ENCODE data around the gene RALGAPA2.

The RALGAPA2 gene

DNA sequence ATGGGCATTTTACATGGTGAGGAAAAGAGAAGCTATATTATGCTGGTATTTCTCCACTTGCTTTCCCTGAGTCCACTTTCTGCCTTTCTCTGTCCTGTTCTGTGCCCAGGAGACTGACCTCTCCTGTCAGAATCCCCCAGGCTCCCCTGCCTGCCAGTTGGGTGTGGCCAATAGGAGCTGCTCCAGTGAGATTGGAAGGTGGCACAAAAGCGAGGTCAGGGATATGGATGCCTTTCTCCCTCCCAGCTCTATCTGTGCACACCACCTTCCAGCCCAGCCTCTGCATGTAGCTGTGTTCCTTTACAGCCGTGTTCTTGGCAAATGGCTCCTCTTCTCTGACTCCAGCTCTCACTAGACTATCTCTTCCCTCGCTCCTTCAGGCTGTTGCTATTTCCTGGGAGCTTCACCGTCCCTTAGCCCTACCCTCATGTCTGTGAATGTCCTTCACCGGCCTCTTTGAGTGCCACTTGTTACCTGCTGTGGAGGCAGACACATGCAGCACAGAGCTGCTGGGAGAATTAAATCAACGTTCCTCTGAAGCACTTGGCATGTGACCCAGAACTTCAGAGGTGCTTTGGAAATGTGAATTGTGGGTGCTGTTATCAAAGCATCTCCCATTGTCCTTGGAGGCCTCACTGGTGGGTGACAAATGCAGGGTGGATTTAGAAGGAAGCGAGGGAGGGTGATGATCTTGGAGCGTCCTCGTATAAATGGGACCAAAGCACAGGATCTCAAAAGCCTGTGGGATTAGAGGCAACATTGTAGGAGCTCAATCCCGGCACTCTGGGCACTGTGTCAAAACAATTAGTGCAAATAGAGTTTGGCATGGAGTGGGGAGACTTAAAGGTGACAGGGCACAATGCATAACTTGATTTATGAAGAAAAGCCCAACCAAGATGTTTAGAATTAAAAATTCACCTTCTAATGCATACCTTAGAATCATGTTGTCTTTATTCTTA lies 28.9 kb upstream of the RALGAPA2 start:
- H3K27ac ChIP-seq (ENCODE audit: low read depth, low read length), result no peak overlapping the region
- H3K4me1 ChIP-seq (ENCODE audit: insufficient read depth, low read length), result peaks cover 12% of the 10 kb centered on the region
- no peaks in the 10 kb centered on the region for H3K27me3 ChIP-seq (ENCODE audit: control insufficient read depth in 1 of 2, insufficient read depth in 2 of 2, low read length in 2 of 2)
- H3K9me3 ChIP-seq (ENCODE audit: low read length), result no peaks in the 10 kb centered on the region
- H3K4me3 ChIP-seq (ENCODE audit: low read depth in 1 of 2, low read length in 2 of 2), result no peak overlapping the region
- no peak overlapping the region for H3K9ac ChIP-seq (ENCODE audit: low read length)
- H3K36me3 ChIP-seq (ENCODE audit: insufficient read depth, low read length), result no peaks in the 10 kb centered on the region

DNA sequence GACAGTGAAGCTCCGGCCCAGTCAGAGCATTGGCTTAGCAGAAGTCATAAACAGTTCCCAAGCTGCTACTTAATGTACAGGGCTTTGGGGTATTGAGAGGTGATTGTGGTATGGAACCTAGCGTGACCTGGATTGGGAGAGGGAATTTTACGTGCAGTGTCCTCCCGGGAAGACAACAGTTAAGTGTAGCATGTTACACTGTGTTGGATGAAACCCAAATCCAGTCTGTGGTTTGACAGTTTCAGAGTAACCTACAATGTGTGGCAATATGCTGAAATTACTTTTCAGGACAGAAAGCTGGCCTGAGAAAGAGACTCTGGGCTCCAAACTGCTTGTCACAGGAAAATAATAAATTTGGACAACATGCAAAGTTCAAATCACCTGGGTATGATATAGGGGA lies 28.1 kb upstream of the RALGAPA2 start:
- Histone ChIP-seq H3K27me3 (ENCODE audit: control insufficient read depth in 1 of 2, insufficient read depth in 2 of 2, low read length in 2 of 2) (no peaks in the 10 kb centered on the region), H3K9me3 (ENCODE audit: low read length) (no peaks in the 10 kb centered on the region), H3K4me3 (ENCODE audit: low read depth in 1 of 2, low read length in 2 of 2) (no peak overlapping the region), H3K27ac (ENCODE audit: low read depth, low read length) (no peak overlapping the region), H3K4me1 (ENCODE audit: insufficient read depth, low read length) (peaks cover 12% of the 10 kb centered on the region), H3K36me3 (ENCODE audit: insufficient read depth, low read length) (no peaks in the 10 kb centered on the region), H3K9ac (ENCODE audit: low read length) (no peak overlapping the region)

DNA sequence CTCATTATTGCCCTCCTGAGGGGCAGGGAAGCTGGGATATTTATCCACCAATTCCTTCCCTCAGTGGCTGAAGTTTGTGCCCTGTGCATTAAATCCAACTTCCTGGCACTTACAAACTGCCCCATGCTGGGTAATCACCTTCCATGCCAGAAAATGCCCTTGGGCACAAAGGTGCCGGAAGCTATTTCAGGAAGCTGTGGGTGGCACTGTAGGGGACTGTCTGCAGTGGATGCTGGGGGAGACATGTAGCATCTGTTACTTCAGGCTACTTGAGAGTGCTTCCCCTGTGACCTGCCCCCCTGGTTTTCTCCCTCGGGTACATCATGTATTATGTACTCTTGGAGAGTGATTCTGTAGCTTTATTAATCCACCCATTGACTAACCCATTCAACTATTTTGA lies 24.7 kb upstream of the RALGAPA2 start:
- H3K4me1 ChIP-seq (ENCODE audit: insufficient read depth, low read length), result no peaks in the 10 kb centered on the region
- no peaks in the 10 kb centered on the region for H3K9me3 ChIP-seq (ENCODE audit: low read length)
- no peaks in the 10 kb centered on the region for H3K27me3 ChIP-seq (ENCODE audit: control insufficient read depth in 1 of 2, insufficient read depth in 2 of 2, low read length in 2 of 2)
- no peak overlapping the region for H3K27ac ChIP-seq (ENCODE audit: low read depth, low read length)
- no peak overlapping the region for H3K9ac ChIP-seq (ENCODE audit: low read length)
- no peaks in the 10 kb centered on the region for H3K36me3 ChIP-seq (ENCODE audit: insufficient read depth, low read length)
- H3K4me3 ChIP-seq (ENCODE audit: low read depth in 1 of 2, low read length in 2 of 2), result no peak overlapping the region

DNA sequence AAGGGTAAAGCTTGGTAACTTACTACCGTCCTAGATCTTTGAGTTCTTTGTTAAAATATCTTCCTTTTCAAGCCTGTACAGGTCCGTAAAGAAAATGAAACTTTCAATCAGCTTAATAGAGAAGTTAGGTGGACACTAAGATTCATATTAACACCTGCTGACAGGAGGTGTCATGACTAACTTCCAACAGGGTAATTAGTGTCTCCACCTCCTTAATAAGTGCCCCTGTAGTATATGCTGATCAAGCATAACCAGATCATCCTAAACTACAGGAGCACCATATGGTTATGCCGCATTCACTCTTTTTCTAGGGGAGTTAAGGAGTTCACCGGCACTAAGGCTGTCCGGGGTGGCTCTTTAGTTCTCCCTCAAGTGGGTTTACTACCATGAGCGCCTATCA lies 23.9 kb upstream of the RALGAPA2 start:
- Histone ChIP-seq H3K4me3 (ENCODE audit: low read depth in 1 of 2, low read length in 2 of 2) (no peak overlapping the region), H3K27ac (ENCODE audit: low read depth, low read length) (no peak overlapping the region), H3K27me3 (ENCODE audit: control insufficient read depth in 1 of 2, insufficient read depth in 2 of 2, low read length in 2 of 2) (no peaks in the 10 kb centered on the region), H3K9ac (ENCODE audit: low read length) (no peak overlapping the region), H3K9me3 (ENCODE audit: low read length) (no peaks in the 10 kb centered on the region), H3K4me1 (ENCODE audit: insufficient read depth, low read length) (no peaks in the 10 kb centered on the region), H3K36me3 (ENCODE audit: insufficient read depth, low read length) (no peaks in the 10 kb centered on the region)

- Histone ChIP-seq H3K36me3 (ENCODE audit: insufficient read depth, low read length) (no peaks in the 10 kb centered on the region), H3K27me3 (ENCODE audit: control insufficient read depth in 1 of 2, insufficient read depth in 2 of 2, low read length in 2 of 2) (no peaks in the 10 kb centered on the region), H3K4me3 (ENCODE audit: low read depth in 1 of 2, low read length in 2 of 2) (no peak overlapping the region), H3K9me3 (ENCODE audit: low read length) (no peaks in the 10 kb centered on the region), H3K4me1 (ENCODE audit: insufficient read depth, low read length) (no peaks in the 10 kb centered on the region), H3K27ac (ENCODE audit: low read depth, low read length) (no peak overlapping the region), H3K9ac (ENCODE audit: low read length) (no peak overlapping the region)
Observed at GRCh38 chr20:20734475-20734948, 22.1 kb upstream of the RALGAPA2 start.

DNA sequence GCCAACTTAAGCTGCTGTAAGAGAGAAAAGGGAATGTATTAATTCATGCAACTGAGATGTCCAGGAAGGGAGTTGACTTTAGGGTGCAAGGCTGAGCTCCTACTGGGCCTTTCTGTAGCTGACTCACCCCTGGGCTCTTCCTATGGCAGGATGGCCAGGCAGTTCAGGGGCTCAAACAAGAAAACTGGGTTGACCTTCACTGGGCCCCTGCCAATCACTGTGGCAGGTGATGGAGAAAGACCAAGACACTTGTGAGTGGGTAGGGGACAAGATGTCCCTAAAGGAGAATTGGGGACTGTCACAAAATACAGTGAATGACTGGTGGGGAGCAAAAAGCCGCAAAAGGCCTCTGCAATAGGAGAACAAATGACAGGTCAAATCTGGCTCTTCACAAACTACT lies 21.5 kb upstream of the RALGAPA2 start:
- H3K27me3 ChIP-seq (ENCODE audit: control insufficient read depth in 1 of 2, insufficient read depth in 2 of 2, low read length in 2 of 2), result no peaks in the 10 kb centered on the region
- no peak overlapping the region for H3K9ac ChIP-seq (ENCODE audit: low read length)
- no peaks in the 10 kb centered on the region for H3K4me1 ChIP-seq (ENCODE audit: insufficient read depth, low read length)
- no peak overlapping the region for H3K4me3 ChIP-seq (ENCODE audit: low read depth in 1 of 2, low read length in 2 of 2)
- no peaks in the 10 kb centered on the region for H3K36me3 ChIP-seq (ENCODE audit: insufficient read depth, low read length)
- no peak overlapping the region for H3K27ac ChIP-seq (ENCODE audit: low read depth, low read length)
- H3K9me3 ChIP-seq (ENCODE audit: low read length), result no peaks in the 10 kb centered on the region

DNA sequence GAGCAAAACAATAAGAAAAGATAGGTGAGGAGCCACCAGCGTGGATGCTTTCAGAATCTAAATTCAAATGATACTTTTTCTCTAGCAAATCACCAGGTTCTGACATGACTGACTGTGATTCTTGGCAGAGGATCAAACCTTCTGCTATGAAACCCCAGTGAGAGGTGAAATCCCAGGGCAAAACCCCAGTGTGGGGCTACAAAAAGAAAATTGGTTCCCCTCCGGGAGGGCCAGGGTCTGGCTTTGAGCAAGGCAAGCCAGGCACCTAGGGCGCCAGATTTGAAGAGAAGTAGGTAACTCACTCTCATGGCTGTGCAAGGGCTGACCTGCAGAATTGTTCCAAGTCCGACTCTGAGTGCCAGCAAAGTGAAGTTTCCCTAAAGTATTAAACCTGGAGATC lies 20.2 kb upstream of the RALGAPA2 start:
- Histone ChIP-seq H3K4me1 (ENCODE audit: insufficient read depth, low read length) (no peaks in the 10 kb centered on the region), H3K27me3 (ENCODE audit: control insufficient read depth in 1 of 2, insufficient read depth in 2 of 2, low read length in 2 of 2) (no peaks in the 10 kb centered on the region), H3K9ac (ENCODE audit: low read length) (no peak overlapping the region), H3K4me3 (ENCODE audit: low read depth in 1 of 2, low read length in 2 of 2) (no peak overlapping the region), H3K27ac (ENCODE audit: low read depth, low read length) (no peak overlapping the region), H3K36me3 (ENCODE audit: insufficient read depth, low read length) (no peaks in the 10 kb centered on the region), H3K9me3 (ENCODE audit: low read length) (no peaks in the 10 kb centered on the region)

- Histone ChIP-seq H3K9me3 (ENCODE audit: low read length) (no peaks in the 10 kb centered on the region), H3K9ac (ENCODE audit: low read length) (no peak overlapping the region), H3K36me3 (ENCODE audit: insufficient read depth, low read length) (no peaks in the 10 kb centered on the region), H3K27ac (ENCODE audit: low read depth, low read length) (no peak overlapping the region), H3K27me3 (ENCODE audit: control insufficient read depth in 1 of 2, insufficient read depth in 2 of 2, low read length in 2 of 2) (no peaks in the 10 kb centered on the region), H3K4me1 (ENCODE audit: insufficient read depth, low read length) (no peaks in the 10 kb centered on the region), H3K4me3 (ENCODE audit: low read depth in 1 of 2, low read length in 2 of 2) (no peak overlapping the region)
Observed at GRCh38 chr20:20731945-20732296, 19.5 kb upstream of the RALGAPA2 start.

GRCh38 chr20:20731000-20731944 lies 18.8 kb upstream of the RALGAPA2 start:
- no peaks in the 10 kb centered on the region for H3K9me3 ChIP-seq (ENCODE audit: low read length)

DNA sequence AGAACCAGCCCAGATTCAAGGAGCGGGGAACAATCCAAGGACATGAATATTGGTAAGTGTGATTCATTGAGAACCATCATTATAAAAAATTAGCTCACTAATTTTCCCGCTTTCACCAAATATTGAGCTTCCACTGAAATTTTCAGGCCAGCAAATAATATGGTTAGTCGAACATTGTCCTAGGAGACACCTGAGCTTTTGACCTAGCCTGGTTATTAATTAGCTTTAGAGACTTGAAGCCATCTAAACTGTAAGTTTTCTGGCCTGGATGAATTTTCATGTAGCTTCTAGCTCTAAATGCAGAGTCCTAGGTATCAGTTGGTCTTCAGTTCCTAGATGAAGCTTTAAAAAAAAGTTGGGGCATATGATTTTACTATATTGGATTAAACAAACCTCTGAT lies 17.1 kb upstream of the RALGAPA2 start:
- no peaks in the 10 kb centered on the region for H3K27me3 ChIP-seq (ENCODE audit: control insufficient read depth in 1 of 2, insufficient read depth in 2 of 2, low read length in 2 of 2)
- no peaks in the 10 kb centered on the region for H3K4me1 ChIP-seq (ENCODE audit: insufficient read depth, low read length)
- H3K9me3 ChIP-seq (ENCODE audit: low read length), result no peaks in the 10 kb centered on the region
- H3K36me3 ChIP-seq (ENCODE audit: insufficient read depth, low read length), result no peaks in the 10 kb centered on the region
- no peak overlapping the region for H3K4me3 ChIP-seq (ENCODE audit: low read depth in 1 of 2, low read length in 2 of 2)
- no peak overlapping the region for H3K9ac ChIP-seq (ENCODE audit: low read length)
- H3K27ac ChIP-seq (ENCODE audit: low read depth, low read length), result no peak overlapping the region

More at GRCh38 chr20:20731000-20731944, 18.8 kb upstream of the RALGAPA2 start:
- Histone ChIP-seq H3K36me3 (ENCODE audit: insufficient read depth, low read length) (no peaks in the 10 kb centered on the region), H3K4me1 (ENCODE audit: insufficient read depth, low read length) (no peaks in the 10 kb centered on the region), H3K4me3 (ENCODE audit: low read depth in 1 of 2, low read length in 2 of 2) (no peak overlapping the region), H3K27me3 (ENCODE audit: control insufficient read depth in 1 of 2, insufficient read depth in 2 of 2, low read length in 2 of 2) (no peaks in the 10 kb centered on the region), H3K9ac (ENCODE audit: low read length) (no peak overlapping the region), H3K27ac (ENCODE audit: low read depth, low read length) (no peak overlapping the region)

DNA sequence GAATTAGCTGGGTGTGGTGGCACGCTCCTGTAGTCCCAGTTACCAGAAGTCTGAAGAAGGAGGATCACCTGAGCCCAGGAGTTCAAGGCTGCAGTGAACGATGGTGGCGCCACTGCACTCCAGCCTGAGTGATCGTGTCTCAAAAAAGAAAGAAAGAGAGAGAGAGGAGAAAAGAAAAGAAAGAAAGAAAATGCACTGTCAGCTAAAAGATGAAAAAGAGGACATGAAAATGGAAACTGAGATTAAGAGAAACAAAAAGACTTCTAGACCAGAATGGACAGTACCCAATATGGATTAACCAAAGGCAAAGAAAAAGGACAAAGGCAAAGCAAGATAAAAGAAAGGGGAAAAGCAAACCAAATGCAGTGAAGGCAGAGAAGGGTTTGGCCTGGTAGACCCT lies 9.0 kb upstream of the RALGAPA2 start:
- Histone ChIP-seq H3K4me1 (ENCODE audit: insufficient read depth, low read length) (no peaks in the 10 kb centered on the region), H3K27ac (ENCODE audit: low read depth, low read length) (no peak overlapping the region), H3K36me3 (ENCODE audit: insufficient read depth, low read length) (no peaks in the 10 kb centered on the region), H3K9me3 (ENCODE audit: low read length) (no peaks in the 10 kb centered on the region), H3K4me3 (ENCODE audit: low read depth in 1 of 2, low read length in 2 of 2) (no peak overlapping the region), H3K9ac (ENCODE audit: low read length) (no peak overlapping the region), H3K27me3 (ENCODE audit: control insufficient read depth in 1 of 2, insufficient read depth in 2 of 2, low read length in 2 of 2) (no peaks in the 10 kb centered on the region)
